SJCRH30 (cell line): Measurements from ENCODE around the gene CALM1. TPM values are rescaled to one million over a fixed set of nuclear protein-coding genes. Genes with fewer than 3 reads are reported as not detected.

Experiments
- DNase-seq, 2 experiments: peaks; one replicate each; pipeline ENCODE4 v3.0.0-alpha.2; 2015 to 2020
- H3K27ac ChIP-seq: fragments of 250-450 bp; sonication (Bioruptor Pico); 2 replicates; pipeline ENCODE4 v1.5.1; 2020; ENCODE audit warnings: mild to moderate bottlenecking, moderate library complexity
- H3K27me3 ChIP-seq: fragments of 250-450 bp; sonication (Bioruptor Pico); 2 replicates; pipeline ENCODE4 v1.5.1; 2020; ENCODE audit warnings: mild to moderate bottlenecking, moderate library complexity
- H3K36me3 ChIP-seq: fragments of 250-450 bp; sonication (Bioruptor Pico); 2 replicates; pipeline ENCODE4 v1.5.1; 2020; ENCODE audit warnings: mild to moderate bottlenecking, moderate library complexity
- H3K4me1 ChIP-seq: fragments of 250-450 bp; sonication (Bioruptor Pico); 2 replicates; pipeline ENCODE4 v1.5.1; 2020; ENCODE audit warnings: mild to moderate bottlenecking, moderate library complexity
- H3K4me3 ChIP-seq: fragments of 250-450 bp; sonication (Bioruptor Pico); 2 replicates; pipeline ENCODE4 v1.5.1; 2020; ENCODE audit warnings: mild to moderate bottlenecking, moderate library complexity
- H3K9me3 ChIP-seq: fragments of 250-450 bp; sonication (Bioruptor Pico); replicated peaks from 2 replicates; pipeline ENCODE4 v1.5.1; 2020; ENCODE audit warnings: mild to moderate bottlenecking, moderate library complexity
- total RNA-seq: library from RNA; depleted of rRNA; stranded (reverse); fragments of >200 nt; shearing (Covaris generic); gene quantifications from 2 replicates; pipeline ENCODE4 v1.2.3, GENCODE V29; 2014

Gene CALM1
- total RNA-seq, 1 experiment from 2014 or later: 406 TPM

DNA sequence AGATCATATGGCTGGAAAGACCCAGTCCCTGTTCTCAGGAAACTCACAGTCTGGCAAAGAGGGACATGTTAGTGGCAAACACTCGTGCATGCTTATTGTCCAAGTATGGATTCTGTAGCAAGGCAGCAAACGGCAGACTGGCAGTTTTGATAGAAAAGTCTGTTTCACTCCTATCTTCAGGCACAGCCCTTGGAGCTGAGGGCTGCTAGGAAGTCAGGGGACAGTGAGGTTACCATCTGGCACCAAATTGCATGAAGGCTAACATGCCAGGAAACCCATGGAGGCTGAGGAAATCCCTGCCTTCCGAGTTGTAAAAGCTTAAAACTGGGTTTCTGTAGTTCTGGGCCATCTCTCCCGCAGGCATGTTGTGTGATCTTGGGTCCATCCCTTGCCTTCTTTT lies 32.9 kb downstream of the CALM1 start:
- Histone ChIP-seq H3K4me3 (no peak overlapping the region), H3K27me3 (no peaks in the 10 kb centered on the region), H3K36me3 (no peaks in the 10 kb centered on the region), H3K9me3 (no peaks in the 10 kb centered on the region), H3K4me1 (no peaks in the 10 kb centered on the region), H3K27ac (no peak overlapping the region)
- no peak for DNase-seq

DNA sequence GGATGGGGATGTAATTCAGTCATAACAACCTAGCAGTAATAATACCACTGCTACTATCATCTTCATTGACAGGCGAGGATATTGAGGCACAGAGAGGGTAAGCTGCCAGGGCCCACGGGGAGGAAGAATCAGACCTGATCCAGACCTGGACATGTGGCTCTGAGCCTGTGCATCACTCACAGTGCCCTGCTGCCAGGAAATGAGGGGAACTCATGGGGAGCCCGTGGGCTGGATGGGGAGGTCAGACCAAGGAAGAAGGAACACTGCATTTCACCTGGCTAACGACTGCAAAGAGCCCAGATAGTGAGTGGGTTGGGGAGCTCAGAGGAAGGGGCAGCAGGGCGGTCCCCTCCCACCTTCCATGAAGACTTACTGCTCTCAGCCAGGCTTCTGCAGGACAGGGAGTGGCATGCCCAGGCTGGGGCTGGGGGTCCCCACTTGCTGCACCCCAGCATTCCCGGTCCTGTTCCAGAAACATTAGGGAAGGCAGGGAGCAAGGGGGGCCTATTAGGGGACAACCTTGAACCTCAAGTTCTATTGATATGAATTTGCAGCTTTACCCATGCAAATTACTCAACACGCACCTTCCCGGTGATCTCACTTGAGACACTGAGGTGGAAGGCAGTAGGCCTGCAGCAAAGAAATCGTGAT lies 37.7 kb downstream of the CALM1 start:
- H3K27ac ChIP-seq: no peak overlapping the region
- H3K9me3 ChIP-seq: no peaks in the 10 kb centered on the region
- no peak overlapping the region for H3K4me3 ChIP-seq
- no peaks in the 10 kb centered on the region for H3K27me3 ChIP-seq
- DNase-seq: no peak
- H3K4me1 ChIP-seq: no peaks in the 10 kb centered on the region
- H3K36me3 ChIP-seq: no peaks in the 10 kb centered on the region

DNA sequence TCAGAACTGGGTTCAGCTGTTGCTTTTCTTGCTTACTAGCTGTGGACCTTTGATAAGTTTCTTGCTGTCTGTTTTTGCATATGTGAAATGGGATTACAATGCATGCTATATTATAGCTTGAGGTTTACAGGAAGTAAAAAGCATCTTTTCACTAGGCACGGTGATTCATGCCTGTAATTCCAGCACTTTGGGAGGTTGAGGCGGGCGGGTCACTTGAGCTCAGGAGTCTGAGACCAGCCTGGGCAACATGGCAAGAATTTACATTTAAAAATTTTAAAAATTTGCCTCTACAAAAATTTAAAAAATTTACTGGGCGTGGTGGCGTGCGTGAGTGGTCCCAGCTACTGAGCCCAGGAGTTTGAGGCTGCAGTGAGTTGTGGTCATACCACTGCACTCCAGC lies 42.0 kb downstream of the CALM1 start:
- H3K4me1 ChIP-seq: peaks cover 3% of the 10 kb centered on the region; the same call in 1 of the 2 replicates
- H3K27me3 ChIP-seq: no peaks in the 10 kb centered on the region
- no peaks in the 10 kb centered on the region for H3K36me3 ChIP-seq
- DNase-seq: no peak
- H3K9me3 ChIP-seq: no peaks in the 10 kb centered on the region
- no peak overlapping the region for H3K27ac ChIP-seq
- no peak overlapping the region for H3K4me3 ChIP-seq

DNA sequence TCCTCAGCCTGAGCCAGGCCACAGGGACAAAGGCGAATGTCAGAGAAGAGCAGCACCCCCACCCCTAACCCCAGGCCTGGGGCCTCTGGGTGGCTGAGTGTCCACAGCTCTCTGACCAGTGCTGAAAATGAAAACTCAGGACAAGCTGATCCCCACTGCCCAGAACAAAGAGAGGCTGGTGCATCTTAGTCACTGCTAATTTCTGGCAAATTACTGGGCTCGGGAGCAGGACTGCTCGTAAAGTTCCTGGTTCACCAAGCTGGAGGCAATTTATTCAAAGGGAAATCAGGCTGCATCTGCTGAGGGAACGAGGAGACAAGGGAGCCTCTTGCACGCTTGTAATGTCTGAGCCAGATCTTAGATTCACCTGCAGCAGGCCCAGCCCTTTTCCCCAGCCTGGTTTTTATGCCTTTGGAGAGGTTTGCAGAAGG lies 43.2 kb downstream of the CALM1 start:
- no peak overlapping the region for H3K27ac ChIP-seq
- no peaks in the 10 kb centered on the region for H3K9me3 ChIP-seq
- no peaks in the 10 kb centered on the region for H3K27me3 ChIP-seq
- no peak overlapping the region for H3K4me3 ChIP-seq
- no peaks in the 10 kb centered on the region for H3K36me3 ChIP-seq
- H3K4me1 ChIP-seq: peaks cover 3% of the 10 kb centered on the region; the same call in 1 of the 2 replicates
- DNase-seq: no peak

DNA sequence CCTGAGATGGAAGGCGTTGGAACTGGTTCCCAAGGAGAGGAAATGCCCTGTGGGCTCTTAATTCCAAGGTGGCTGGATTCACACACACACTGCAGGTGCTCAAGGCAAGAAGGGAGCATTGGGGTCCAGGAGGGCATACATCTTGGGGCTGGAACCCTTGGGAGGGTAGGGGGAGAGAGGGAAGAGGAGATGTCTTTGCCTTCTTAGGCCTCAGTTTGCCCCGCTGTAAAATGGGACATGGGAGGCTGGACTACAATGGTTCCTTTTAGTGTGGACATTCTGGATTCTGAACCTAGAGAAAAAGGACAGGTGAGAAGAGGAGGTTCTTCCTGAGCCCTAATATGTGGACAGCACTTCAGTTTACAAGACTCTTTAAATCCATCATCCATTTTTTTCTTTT lies 43.8 kb downstream of the CALM1 start:
- Histone ChIP-seq H3K9me3 (no peaks in the 10 kb centered on the region), H3K4me1 (peaks cover 3% of the 10 kb centered on the region; the same call in 1 of the 2 replicates), H3K27ac (no peak overlapping the region)

DNA sequence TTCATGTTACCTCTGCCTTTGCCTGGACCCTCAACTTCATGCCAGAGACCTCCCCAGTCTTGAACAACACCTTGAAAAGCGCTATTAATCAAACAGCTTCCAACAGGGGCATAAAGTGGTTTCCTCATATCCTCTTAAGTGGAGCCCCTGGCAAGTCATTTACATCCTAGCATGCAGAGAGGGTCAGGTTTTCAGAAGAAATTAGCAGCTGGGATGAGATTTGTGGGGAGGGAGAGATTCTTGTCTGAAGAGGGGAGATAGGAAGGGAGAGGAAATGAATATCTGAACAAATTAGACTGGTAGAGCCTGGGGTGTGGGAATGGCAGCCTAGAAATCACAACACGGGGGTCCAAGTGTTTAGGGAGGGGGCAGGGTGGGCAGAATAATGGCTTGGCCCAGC lies 45.6 kb downstream of the CALM1 start:
- DNase-seq: no peak
- H3K9me3 ChIP-seq: no peaks in the 10 kb centered on the region
- no peak overlapping the region for H3K4me3 ChIP-seq
- H3K36me3 ChIP-seq: no peaks in the 10 kb centered on the region
- H3K27ac ChIP-seq: no peak overlapping the region
- H3K27me3 ChIP-seq: no peaks in the 10 kb centered on the region
- peaks cover 3% of the 10 kb centered on the region; the same call in 1 of the 2 replicates for H3K4me1 ChIP-seq

More for the DNA sequence above, 43.8 kb downstream of the CALM1 start:
- no peaks in the 10 kb centered on the region for H3K27me3 ChIP-seq
- DNase-seq: no peak
- H3K36me3 ChIP-seq: no peaks in the 10 kb centered on the region
- no peak overlapping the region for H3K4me3 ChIP-seq

DNA sequence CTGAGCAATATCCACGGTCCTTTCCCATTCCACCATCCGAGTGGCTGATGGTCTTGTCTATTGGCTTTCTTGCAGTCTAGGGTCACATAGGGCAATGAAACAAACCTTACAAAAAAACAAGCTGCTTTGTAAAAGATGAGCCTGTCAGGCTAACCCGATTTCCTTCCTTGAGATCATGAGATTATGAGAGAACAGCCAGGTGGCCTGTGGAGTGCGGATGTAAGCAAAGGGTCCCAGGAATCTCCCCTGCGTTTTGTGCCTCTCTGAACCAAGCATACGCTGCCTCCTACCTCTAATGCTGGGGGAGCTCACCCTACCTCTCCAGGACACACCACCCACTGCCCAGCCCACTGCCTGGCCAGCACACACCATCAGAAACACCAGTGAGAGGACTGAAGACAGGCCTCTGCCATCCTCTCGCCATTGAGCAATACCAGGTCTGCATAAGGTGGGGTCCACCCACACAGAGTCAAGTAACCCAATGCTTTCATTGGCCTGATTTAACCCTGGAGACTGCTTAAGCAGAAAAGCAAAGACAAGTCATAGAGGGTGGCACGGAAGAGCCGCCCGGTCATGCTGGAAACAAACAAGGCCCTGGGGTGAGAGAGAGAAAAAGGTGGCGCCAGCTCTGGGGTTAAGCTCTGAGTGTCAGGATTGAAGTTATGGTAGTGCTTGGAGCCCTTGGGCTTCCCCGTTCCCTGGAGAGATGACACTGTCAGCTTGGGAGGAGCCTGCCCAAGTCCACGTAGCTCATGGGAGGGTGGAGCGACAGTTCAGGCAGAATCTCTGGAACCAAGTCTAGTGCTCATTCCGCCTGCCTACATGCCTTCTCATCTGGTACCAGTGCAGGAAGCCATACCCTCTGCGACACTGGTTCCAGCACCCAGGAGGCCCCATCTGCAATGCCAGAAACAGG lies 46.6 kb downstream of the CALM1 start:
- no peak for DNase-seq
- H3K4me1 ChIP-seq: peaks cover 3% of the 10 kb centered on the region; the same call in 1 of the 2 replicates
- H3K4me3 ChIP-seq: no peak overlapping the region
- no peaks in the 10 kb centered on the region for H3K27me3 ChIP-seq
- no peak overlapping the region for H3K27ac ChIP-seq
- no peaks in the 10 kb centered on the region for H3K36me3 ChIP-seq
- no peaks in the 10 kb centered on the region for H3K9me3 ChIP-seq

DNA sequence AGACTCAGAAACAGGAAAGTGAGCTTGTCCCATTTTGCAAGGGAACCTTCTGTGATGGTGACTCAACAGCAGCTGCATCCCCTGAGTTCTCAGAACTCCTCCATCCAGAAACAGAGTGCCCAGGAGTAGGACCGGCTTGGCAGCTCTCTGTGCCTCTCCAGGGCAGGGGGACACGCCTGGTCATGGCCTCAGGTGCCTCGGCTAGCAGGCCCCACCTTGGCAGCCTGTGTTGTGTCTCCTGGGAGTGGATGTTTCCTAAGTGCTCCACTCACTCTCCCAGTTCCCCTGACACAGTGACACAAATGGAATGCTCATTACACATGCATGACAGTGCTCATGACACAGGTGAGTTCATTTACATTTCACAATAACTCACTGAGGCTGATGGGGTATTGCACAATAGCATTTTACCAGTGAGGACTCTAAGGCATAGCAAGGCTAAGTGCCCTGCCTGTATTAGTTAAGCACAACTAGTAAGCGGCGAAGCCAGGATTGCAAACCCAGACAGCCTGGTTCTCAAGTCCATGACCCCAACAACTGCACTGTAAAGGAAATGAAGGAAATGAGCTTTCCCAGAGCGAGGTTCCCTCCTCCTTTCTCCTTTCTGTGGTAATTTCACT lies 47.4 kb downstream of the CALM1 start:
- Histone ChIP-seq H3K36me3 (no peaks in the 10 kb centered on the region), H3K4me1 (peaks cover 3% of the 10 kb centered on the region; the same call in 1 of the 2 replicates), H3K27me3 (no peaks in the 10 kb centered on the region), H3K4me3 (no peak overlapping the region), H3K27ac (no peak overlapping the region), H3K9me3 (no peaks in the 10 kb centered on the region)
- DNase-seq: no peak

DNA sequence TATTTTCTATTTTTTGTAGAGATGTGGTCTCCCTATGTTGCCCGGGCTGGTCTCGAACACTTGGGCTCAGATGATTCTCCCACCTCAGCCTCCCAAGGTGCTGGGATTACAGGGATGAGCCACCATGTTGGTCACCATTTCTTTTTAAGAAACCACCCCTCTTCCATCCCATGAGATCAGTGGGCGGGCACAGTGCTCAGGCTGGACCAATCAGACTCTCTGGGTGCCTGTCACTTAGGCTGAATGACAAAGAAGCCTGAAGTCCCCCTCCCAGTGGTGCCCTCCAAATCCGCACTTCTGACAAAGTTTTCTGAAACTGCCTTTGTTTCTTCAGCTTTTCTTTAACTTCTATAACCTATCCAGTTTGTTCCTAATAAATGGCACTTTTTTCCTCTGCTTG lies 48.2 kb downstream of the CALM1 start:
- Histone ChIP-seq H3K27me3 (no peaks in the 10 kb centered on the region), H3K4me1 (peaks cover 3% of the 10 kb centered on the region; the same call in 1 of the 2 replicates), H3K27ac (no peak overlapping the region), H3K9me3 (no peaks in the 10 kb centered on the region), H3K4me3 (no peak overlapping the region), H3K36me3 (no peaks in the 10 kb centered on the region)
- no peak for DNase-seq

DNA sequence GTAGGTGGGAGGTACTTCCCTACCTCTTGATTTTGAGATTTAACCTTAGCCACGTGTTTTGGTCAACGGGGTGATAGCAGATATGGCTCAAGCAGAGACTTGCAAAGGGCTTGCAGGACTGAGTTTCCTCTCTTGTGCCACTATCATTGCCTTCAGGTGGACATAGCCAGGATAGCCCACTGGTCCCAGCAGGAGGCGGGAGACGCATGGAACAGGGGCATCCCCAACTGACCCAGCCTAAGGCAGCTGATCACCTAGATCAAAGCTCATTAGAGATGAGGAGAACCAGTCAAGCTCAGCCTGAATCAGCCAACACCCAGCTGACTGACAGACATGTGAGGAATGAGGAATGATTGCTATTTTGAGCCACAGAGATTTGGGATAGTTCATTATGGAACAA lies 49.6 kb downstream of the CALM1 start:
- Histone ChIP-seq H3K4me1 (peaks cover 1% of the 10 kb centered on the region; the same call in 1 of the 2 replicates), H3K9me3 (no peaks in the 10 kb centered on the region), H3K4me3 (no peak overlapping the region), H3K36me3 (no peaks in the 10 kb centered on the region), H3K27me3 (no peaks in the 10 kb centered on the region), H3K27ac (no peak overlapping the region)
- no peak for DNase-seq

DNA sequence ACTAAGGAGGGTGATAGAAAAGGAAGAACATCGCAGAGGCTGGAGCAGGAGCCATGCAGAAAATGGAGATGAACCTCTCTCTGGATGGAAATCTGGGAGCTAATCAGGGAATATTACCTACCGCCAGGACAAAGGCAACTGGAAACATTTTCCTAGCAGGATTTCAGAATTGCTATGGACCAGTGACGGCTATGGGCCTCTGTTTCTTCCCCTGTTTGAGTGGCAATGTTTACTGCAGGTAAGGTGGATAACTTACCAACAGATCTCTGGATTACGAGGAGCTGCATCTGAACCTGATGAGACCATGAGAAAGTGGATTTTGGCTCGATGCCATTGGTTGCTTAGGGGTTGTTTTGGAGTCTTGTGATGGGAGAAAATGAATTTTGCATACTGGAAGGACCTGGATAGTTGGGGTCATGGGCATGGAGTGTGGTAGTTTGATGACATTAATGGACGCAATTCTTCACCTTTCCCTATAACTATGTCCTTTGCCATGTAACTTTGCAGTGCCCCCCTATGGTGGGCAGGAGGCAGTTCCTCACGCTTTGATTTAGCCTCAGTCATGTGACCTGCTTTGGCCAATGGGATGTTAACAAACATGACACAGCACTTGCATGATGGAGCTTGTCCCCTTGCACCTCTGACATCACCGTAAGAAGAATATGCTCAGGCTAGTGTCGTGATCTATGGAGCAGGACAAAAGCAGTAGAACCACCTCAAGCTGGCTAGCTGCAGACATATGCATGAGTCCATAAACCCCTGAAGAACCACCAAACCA lies 51.1 kb downstream of the CALM1 start:
- Histone ChIP-seq H3K4me3 (no peak overlapping the region), H3K36me3 (no peaks in the 10 kb centered on the region), H3K4me1 (no peaks in the 10 kb centered on the region; the same call in 1 of the 2 replicates), H3K9me3 (no peaks in the 10 kb centered on the region), H3K27me3 (no peaks in the 10 kb centered on the region), H3K27ac (no peak overlapping the region)
- no peak for DNase-seq

DNA sequence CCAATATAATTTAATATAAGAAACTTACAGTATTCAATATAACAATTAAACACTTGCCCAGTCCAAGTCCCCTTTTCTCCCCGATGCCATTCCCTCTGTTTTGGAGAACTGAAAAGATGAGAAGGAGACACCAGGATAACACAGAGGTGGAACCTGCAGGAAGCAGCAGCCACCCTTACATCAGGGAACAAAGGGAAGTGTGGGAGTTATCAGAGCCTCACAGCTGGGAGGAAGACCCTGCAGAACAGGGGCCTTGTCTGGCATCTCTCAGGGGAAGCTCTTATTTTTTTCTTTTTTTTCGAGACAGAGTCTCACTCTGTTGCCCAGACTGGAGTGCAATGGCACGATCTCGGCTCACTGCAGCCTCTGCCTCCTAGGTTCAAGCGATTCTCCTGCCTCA lies 52.6 kb downstream of the CALM1 start:
- Histone ChIP-seq H3K4me3 (no peak overlapping the region), H3K27ac (no peak overlapping the region), H3K4me1 (peaks cover 8% of the 10 kb centered on the region; the same call in 1 of the 2 replicates), H3K27me3 (no peaks in the 10 kb centered on the region), H3K9me3 (no peaks in the 10 kb centered on the region), H3K36me3 (no peaks in the 10 kb centered on the region)
- no peak for DNase-seq

DNA sequence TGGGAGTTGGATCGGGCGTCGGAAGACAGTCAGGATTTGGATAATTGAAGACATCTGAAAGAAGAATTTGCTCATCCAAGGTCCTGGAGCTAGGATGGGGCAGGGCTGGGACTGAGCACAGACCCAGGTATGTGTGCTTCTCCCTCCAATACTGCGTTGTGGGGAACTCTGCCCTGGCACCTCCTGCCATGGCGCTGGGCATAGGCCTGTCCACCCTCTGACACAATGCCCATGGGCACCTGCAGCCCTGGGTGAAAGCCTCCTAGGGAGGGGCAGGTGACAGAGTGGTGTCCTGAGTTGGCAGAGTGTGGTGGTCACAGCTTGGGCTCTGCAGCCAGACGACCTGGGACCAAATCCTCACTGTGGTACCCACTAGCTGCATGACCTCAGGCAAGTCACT lies 53.3 kb downstream of the CALM1 start:
- Histone ChIP-seq H3K4me3 (no peak overlapping the region), H3K9me3 (no peaks in the 10 kb centered on the region), H3K27me3 (no peaks in the 10 kb centered on the region), H3K4me1 (peaks cover 8% of the 10 kb centered on the region; the same call in 1 of the 2 replicates), H3K36me3 (no peaks in the 10 kb centered on the region), H3K27ac (no peak overlapping the region)
- DNase-seq: no peak

DNA sequence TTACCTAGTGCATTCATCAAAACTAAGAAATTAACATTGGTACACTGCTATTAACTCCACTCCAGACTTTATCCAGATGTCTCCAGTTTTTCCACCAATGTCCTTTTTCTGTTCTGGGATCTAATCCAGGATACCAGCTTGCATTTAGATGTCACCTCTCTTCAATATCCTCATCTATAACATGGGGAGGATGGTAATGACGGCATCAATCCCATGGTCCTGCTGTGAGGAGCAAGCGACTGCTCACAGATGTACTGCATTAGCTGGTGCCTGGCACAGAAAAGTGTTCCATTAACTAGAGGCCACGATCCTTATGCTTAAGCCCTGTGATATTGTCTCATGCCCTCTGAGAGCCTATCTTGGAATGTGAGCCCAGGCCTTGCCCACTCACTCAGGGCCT lies 53.8 kb downstream of the CALM1 start:
- Histone ChIP-seq H3K27ac (no peak overlapping the region), H3K4me3 (no peak overlapping the region), H3K27me3 (no peaks in the 10 kb centered on the region; the same call in 1 of the 2 replicates), H3K36me3 (no peaks in the 10 kb centered on the region), H3K4me1 (peaks cover 8% of the 10 kb centered on the region; the same call in 1 of the 2 replicates), H3K9me3 (no peaks in the 10 kb centered on the region)
- DNase-seq: no peak
